Measurements from ENCODE around the gene CD79A. TPM values are rescaled to one million over a fixed set of nuclear protein-coding genes. Genes with fewer than 3 reads are reported as not detected.

Gene CD79A
- total RNA-seq, 1 experiment from 2014 or later: 0.82 TPM

GRCh38 chr19:41868120-41868988, 8.7 kb upstream of the CD79A start:
- no peaks in the 10 kb centered on the region for H3K27me3 Mint-ChIP-seq (ENCODE audit: insufficient read depth, unreplicated experiment)
- Histone ChIP-seq H3K36me3 (ENCODE audit: control insufficient read depth, insufficient read depth, low read length) (peaks cover 15% of the 10 kb centered on the region), H3K4me3 (ENCODE audit: low read depth, low read length) (no peak overlapping the region), H3K27me3 (replicated peaks; ENCODE audit: control insufficient read depth, insufficient read depth, low read length) (no peaks in the 10 kb centered on the region), H3K4me1 (peaks cover 20% of the 10 kb centered on the region), H3K9me3 (no peaks in the 10 kb centered on the region)
- TF ChIP-seq, protein P1, sequence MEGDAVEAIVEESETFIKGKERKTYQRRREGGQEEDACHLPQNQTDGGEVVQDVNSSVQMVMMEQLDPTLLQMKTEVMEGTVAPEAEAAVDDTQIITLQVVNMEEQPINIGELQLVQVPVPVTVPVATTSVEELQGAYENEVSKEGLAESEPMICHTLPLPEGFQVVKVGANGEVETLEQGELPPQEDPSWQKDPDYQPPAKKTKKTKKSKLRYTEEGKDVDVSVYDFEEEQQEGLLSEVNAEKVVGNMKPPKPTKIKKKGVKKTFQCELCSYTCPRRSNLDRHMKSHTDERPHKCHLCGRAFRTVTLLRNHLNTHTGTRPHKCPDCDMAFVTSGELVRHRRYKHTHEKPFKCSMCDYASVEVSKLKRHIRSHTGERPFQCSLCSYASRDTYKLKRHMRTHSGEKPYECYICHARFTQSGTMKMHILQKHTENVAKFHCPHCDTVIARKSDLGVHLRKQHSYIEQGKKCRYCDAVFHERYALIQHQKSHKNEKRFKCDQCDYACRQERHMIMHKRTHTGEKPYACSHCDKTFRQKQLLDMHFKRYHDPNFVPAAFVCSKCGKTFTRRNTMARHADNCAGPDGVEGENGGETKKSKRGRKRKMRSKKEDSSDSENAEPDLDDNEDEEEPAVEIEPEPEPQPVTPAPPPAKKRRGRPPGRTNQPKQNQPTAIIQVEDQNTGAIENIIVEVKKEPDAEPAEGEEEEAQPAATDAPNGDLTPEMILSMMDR (IDR thresholded peaks at IDR 0.05; ENCODE audit: insufficient read depth in 1 of 2, low read depth in 1 of 2, low read length in 1 of 2, severe bottlenecking in 1 of 2, unreplicated experiment in 1 of 2): no peak
- ChIA-PET POLR2A (interaction anchor here (0.6 to 1.5 kb wide), 3 partner anchors 9 to 503 kb away, joined by 5 to 21 read pairs (median 14); partner anchors contain the start of gene RPS19), CTCF (interaction anchor here (0.6 kb wide), 1 partner anchor 1548 kb away, joined by 9 read pairs; no protein-coding TSS in a partner anchor)
- peaks cover 14% of the 10 kb centered on the region for H3K4me1 Mint-ChIP-seq (ENCODE audit: low read depth, unreplicated experiment)
- H3K36me3 Mint-ChIP-seq (ENCODE audit: insufficient read depth, unreplicated experiment): peaks cover 100% of the 10 kb centered on the region
- intact Hi-C loops (cut with micrococcal nuclease; ENCODE audit: unreplicated experiment): no loop called here
- peak overlapping the region; percentile 64 for H3K27ac Mint-ChIP-seq (ENCODE audit: unreplicated experiment)
- H3K9me3 Mint-ChIP-seq (ENCODE audit: unreplicated experiment): no peaks in the 10 kb centered on the region
- H3K4me3 Mint-ChIP-seq (ENCODE audit: unreplicated experiment): no peak overlapping the region
- no TSS peak for BruUV-seq (replicated peaks)
- peak in 1 of 2 experiments; percentile 32 for DNase-seq

- DNase-seq: no peak
- Mint-ChIP-seq H3K4me1 (ENCODE audit: low read depth, unreplicated experiment) (peaks cover 14% of the 10 kb centered on the region), H3K4me3 (ENCODE audit: unreplicated experiment) (no peak overlapping the region), H3K27ac (ENCODE audit: unreplicated experiment) (no peak overlapping the region), H3K36me3 (ENCODE audit: insufficient read depth, unreplicated experiment) (peaks cover 100% of the 10 kb centered on the region), H3K27me3 (ENCODE audit: insufficient read depth, unreplicated experiment) (no peaks in the 10 kb centered on the region), H3K9me3 (ENCODE audit: unreplicated experiment) (no peaks in the 10 kb centered on the region)
- peaks cover 15% of the 10 kb centered on the region for H3K36me3 ChIP-seq (ENCODE audit: control insufficient read depth, insufficient read depth, low read length)
- no peaks in the 10 kb centered on the region for H3K27me3 ChIP-seq (replicated peaks; ENCODE audit: control insufficient read depth, insufficient read depth, low read length)
- peaks cover 20% of the 10 kb centered on the region for H3K4me1 ChIP-seq
- H3K4me3 ChIP-seq (ENCODE audit: low read depth, low read length): no peak overlapping the region
- ChIA-PET POLR2A (interaction anchor here (0.6 to 1.5 kb wide), 3 partner anchors 9 to 502 kb away, joined by 5 to 21 read pairs (median 14); partner anchors contain the start of gene RPS19), CTCF (no interaction called here)
- BruUV-seq (replicated peaks): no TSS peak
- no peaks in the 10 kb centered on the region for H3K9me3 ChIP-seq
- TF ChIP-seq, protein P1 (IDR thresholded peaks at IDR 0.05; ENCODE audit: insufficient read depth in 1 of 2, low read depth in 1 of 2, low read length in 1 of 2, severe bottlenecking in 1 of 2, unreplicated experiment in 1 of 2): no peak
- intact Hi-C loops (cut with micrococcal nuclease; ENCODE audit: unreplicated experiment): no loop called here
These were observed 8.1 kb upstream of the CD79A start for GRCh38 chr19:41868989-41869300.

DNA sequence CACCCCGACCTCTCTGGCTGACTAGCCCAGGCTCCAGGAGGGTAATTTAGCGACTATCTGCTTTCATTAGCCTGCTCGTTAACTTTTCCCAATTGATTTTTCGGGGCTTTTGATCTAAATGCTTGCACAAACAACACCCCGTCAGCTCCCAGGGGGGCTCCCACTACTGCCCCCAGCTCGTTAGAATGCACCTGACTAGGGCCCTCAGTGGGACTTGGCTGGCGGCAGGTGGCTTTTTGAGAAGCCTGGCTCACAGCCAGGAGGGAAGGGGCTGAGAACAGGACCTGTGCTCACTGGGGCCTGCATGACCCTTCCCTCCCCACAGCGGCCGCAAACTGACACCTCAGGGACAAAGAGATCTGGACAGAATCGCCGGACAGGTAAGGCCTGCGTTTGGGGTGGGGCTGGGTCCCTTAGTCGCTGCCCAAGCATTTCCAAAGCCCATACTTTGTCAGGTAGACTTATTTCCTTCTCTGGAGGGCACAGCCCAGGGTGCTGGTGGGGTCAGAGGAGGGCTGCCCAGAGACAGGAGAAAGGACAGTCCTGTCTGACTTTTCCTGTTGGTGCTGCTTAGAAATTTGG, 7.6 kb upstream of the CD79A start:
- DNase-seq: peak in 1 of 2 experiments; percentile 40
- H3K27ac Mint-ChIP-seq (ENCODE audit: unreplicated experiment): no peak overlapping the region
- H3K27me3 Mint-ChIP-seq (ENCODE audit: insufficient read depth, unreplicated experiment): no peaks in the 10 kb centered on the region
- intact Hi-C loops (cut with micrococcal nuclease; ENCODE audit: unreplicated experiment): no loop called here
- no peak overlapping the region for H3K4me3 Mint-ChIP-seq (ENCODE audit: unreplicated experiment)
- H3K4me1 ChIP-seq: peaks cover 20% of the 10 kb centered on the region
- no TSS peak for BruUV-seq (replicated peaks)
- H3K9me3 Mint-ChIP-seq (ENCODE audit: unreplicated experiment): no peaks in the 10 kb centered on the region
- peaks cover 100% of the 10 kb centered on the region for H3K36me3 Mint-ChIP-seq (ENCODE audit: insufficient read depth, unreplicated experiment)
- peaks cover 14% of the 10 kb centered on the region for H3K4me1 Mint-ChIP-seq (ENCODE audit: low read depth, unreplicated experiment)
- no peaks in the 10 kb centered on the region for H3K9me3 ChIP-seq
- ChIA-PET CTCF (no interaction called here), POLR2A (interaction anchor here (0.7 kb wide), 1 partner anchor 502 kb away, joined by 5 read pairs; no protein-coding TSS in a partner anchor)
- H3K36me3 ChIP-seq (ENCODE audit: control insufficient read depth, insufficient read depth, low read length): peaks cover 10% of the 10 kb centered on the region
- H3K4me3 ChIP-seq (ENCODE audit: low read depth, low read length): no peak overlapping the region
- TF ChIP-seq, protein P1 (IDR thresholded peaks at IDR 0.05; ENCODE audit: insufficient read depth in 1 of 2, low read depth in 1 of 2, low read length in 1 of 2, severe bottlenecking in 1 of 2, unreplicated experiment in 1 of 2): no peak
- H3K27me3 ChIP-seq (replicated peaks; ENCODE audit: control insufficient read depth, insufficient read depth, low read length): no peaks in the 10 kb centered on the region
